Breast epithelium (tissue), 3 donors: Measurements from ENCODE around the gene REPS1.

ENCODE experiments used
- POLR2A ChIP-seq: fragments of 450-650 bp; IDR thresholded peaks from one replicate; pipeline ENCODE4 v1.6.1; 2016; ENCODE audit warnings: antibody characterized with exemption, mild to moderate bottlenecking, moderate library complexity
- TF ChIP-seq, protein P1 (sequence below), 3 donors: fragments of 450-650 bp; IDR thresholded peaks; one replicate each; pipeline ENCODE4 v1.5.1; 2016 to 2017; ENCODE audit warnings: antibody characterized with exemption in 3 of 3, mild to moderate bottlenecking in 3 of 3, moderate library complexity in 3 of 3

- TF ChIP-seq POLR2A = peak; percentile 60
- TF ChIP-seq, protein P1, sequence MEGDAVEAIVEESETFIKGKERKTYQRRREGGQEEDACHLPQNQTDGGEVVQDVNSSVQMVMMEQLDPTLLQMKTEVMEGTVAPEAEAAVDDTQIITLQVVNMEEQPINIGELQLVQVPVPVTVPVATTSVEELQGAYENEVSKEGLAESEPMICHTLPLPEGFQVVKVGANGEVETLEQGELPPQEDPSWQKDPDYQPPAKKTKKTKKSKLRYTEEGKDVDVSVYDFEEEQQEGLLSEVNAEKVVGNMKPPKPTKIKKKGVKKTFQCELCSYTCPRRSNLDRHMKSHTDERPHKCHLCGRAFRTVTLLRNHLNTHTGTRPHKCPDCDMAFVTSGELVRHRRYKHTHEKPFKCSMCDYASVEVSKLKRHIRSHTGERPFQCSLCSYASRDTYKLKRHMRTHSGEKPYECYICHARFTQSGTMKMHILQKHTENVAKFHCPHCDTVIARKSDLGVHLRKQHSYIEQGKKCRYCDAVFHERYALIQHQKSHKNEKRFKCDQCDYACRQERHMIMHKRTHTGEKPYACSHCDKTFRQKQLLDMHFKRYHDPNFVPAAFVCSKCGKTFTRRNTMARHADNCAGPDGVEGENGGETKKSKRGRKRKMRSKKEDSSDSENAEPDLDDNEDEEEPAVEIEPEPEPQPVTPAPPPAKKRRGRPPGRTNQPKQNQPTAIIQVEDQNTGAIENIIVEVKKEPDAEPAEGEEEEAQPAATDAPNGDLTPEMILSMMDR (IDR thresholded peaks at IDR 0.05) = peak; percentile 96 to 98 (median 98)
Measured at GRCh38 chr6:138987643-138988468, at the start of gene REPS1.
